HG03378 (cell line): ENCODE measurements around the gene CDH23.

Experiments
- ATAC-seq: cut with Tn5 transposase; IDR thresholded peaks from one replicate; pipeline ENCODE4 v1.9.1; 2021; ENCODE audit warnings: mild to moderate bottlenecking, moderate library complexity; ENCODE audit not compliant: unreplicated experiment

Gene CDH23

DNA sequence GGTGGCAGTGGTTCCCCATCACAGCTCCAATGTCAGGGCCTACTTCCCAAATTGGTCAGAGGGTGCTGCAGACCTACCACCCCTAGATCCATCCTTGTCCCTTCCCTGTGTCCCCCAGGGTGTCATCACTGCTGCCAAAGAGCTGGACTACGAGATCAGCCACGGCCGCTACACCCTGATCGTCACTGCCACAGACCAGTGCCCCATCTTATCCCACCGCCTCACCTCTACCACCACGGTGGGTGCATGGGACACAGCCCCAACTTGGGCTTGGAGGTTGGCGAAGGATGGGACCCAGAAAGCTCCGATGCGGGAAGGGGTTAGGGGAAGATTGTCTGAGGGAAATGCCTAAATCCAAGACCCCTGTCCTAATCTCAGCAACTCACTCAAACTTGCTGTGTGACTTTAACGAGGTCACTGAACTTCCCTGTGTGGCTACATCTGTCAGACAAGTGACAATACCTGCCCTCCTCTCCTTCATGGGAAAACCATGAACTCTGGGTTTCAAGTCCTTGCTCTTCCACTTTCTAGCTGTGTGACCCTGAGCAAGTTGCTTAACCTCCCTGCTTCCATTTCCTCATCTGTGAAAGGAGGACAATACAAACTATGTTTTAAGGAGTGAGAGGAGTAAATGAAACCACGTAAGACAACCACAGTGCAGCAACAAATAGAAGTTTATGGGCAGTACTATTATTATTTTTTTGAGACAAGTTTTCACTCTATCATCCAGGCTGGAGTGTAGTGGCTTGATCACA, 381.5 kb downstream of the CDH23 start:
- ATAC-seq, result no peak

DNA sequence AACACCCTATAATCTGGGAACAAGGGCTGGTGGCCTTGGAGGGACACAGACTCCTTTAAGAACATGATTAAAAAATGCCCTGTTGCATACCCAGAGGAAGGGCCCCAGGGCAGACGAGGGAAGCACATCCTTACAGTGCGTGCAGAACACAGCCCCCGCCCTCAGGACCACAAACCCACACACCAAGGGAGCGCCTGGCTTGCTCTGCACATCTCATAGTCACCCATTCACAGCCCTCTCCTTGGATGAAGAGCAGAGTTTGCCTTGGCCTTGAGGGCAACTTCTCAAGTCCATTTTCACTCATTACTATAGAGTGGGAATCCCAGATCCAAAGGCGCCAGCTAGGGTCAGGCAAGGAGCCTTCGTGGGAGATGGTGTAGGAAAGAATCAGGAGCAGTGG, 382.9 kb downstream of the CDH23 start:
- no peak for ATAC-seq

DNA sequence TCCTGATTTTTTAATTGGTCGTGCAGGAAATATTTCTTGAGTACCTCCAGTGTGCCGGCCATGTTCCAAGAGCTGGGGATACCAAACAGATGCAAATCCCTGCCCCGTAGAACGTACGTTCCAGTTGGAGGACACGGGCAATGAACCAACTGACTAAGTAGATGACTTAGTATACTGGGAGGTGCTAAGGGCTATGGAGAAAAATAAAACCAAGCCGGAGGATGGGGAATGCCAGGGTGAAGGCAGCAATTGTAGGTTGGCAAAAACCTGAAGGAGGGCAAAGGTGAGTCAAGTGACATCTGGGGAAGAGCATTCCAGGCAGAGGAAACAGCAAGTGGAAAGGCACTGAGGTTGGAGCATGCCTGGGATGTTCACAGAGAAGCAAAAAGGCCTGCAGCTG, 383.4 kb downstream of the CDH23 start:
- ATAC-seq, result no peak

DNA sequence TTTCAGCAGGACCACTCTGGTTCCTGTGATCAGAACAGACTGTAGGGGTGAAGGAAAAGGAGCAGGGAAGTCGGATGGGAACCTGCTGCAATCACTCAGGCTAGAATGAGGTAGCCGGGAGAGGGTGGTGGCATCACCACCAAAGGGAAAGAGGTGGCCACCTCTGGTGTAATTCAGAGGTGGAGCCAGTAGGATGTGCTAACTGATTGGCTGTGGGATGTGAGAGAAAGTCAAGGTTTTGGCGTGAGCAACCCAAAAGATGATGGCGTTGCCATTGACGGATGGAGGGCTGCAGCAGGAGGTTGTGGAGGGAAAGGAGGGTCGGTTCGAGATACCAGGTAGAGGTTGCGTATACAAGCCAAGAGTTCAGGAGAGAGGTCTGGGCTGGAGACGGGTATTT, 384.0 kb downstream of the CDH23 start:
- ATAC-seq, result no peak

DNA sequence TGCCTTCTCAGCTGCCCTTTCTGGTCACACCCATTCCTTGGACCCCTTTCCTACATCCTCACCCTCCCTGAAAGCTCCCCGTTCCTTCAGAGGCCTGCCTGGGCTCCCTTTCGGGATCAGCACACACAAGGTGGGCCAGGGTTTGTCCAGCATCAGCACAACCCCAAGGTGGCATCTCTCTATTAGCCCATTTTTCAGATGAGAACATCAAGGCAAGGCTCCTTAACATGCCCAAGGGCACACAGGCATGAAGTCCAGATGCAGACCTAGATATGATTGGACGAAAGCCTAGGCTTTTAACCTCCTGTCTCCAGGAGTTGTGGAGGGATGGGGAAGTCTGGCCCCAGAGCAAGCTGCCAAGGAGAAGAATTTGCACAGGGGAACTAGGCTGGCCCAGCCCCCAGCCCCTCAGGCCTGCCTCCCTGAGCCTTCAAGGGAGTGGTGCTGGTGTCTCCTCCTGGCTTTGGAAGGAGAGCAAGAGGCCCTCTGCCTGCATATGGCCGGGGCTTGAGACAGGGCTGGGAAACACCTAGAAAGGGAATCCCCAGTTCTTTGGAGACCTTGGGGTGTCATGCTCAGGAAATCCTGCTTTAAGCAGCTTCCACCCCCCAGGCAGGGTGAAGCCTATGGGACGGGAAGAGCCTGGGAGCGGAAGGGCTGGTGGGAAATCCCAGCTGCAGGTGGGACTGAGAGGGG, 385.6 kb downstream of the CDH23 start:
- no peak for ATAC-seq

DNA sequence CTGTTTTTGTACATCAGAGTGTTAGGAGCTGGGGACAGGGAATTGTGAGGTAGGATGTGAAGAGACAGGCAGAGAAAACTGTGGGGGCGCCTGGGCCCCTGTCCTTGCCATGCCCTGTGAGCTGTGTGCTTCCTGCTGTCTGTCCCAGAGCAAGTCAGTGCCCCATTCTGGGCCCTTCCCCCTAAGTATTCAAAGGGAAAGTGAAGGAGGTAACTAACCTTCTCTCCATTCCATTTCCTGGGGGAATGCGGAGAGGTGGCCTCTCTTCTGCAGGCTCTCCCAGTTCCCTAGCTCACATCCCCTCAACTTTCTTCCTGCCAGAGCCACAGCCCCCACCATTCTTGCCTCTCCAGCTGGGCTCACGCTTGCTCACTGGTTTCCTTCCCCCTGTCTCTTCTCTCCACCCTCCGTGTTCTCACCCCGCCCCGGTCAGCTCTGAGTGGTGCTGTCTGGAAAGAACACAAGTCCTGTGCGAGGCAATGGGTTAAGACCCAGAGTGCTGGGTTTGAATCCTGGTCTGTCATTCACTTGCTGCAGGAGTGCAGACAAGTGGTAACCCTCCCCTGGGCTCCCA, 386.3 kb downstream of the CDH23 start:
- ATAC-seq, result no peak

DNA sequence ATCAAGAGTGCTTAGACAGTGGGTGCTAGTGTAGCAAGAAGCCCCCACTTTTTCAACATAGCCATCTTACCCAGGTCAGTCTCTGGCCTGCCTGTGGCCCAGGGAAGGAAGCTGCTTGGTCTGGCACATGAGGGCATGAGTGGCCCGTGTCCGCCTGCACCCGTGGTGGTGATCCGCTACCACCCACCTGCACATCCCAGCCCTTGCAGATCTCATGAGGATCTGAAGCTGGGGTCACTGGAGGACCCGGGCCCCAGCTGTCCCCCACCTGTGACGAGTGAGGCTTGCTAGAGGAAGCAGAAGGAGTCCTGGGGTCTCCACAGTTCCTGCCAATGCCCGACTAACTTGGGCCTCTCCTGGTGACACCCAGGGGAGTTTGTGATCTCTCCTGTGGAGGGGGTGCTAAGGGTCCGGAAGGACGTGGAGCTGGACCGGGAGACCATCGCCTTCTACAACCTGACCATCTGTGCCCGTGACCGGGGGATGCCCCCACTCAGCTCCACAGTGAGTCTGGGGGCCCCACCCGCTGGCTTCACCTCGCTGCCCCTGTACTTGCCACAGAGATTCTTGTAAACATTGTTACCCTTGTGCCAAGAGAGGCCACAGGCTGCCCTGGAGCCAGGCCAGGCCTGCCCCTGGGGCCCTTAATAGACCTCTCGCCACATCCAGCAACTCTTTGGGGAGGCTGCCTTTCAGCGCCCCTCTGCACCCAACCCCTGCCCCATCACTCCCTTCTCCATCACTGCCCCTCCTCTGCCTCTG, 387.4 kb downstream of the CDH23 start:
- no peak for ATAC-seq

DNA sequence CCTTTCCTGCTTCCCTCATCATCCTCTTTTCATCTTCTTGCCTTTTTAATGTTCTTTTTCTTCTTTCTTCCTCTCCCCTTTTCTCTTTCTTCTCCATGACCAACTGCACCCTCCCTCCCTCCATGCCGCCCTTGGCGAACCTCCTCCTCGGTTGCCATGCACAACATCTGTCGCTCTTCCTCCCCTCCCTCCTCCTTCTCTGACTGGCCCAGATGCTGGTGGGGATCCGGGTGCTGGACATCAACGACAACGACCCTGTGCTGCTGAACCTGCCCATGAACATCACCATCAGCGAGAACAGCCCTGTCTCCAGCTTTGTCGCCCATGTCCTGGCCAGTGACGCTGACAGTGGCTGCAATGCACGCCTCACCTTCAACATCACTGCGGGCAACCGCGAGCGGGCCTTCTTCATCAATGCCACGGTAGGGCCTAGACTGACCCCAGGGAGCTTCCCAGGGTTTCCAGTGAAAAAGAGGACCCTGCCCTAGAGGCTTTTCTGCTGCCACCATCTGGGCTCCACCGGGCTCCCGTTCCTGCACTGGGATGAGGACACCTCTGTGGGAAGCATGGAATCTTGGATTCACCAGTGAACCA, 388.1 kb downstream of the CDH23 start:
- ATAC-seq, result no peak

DNA sequence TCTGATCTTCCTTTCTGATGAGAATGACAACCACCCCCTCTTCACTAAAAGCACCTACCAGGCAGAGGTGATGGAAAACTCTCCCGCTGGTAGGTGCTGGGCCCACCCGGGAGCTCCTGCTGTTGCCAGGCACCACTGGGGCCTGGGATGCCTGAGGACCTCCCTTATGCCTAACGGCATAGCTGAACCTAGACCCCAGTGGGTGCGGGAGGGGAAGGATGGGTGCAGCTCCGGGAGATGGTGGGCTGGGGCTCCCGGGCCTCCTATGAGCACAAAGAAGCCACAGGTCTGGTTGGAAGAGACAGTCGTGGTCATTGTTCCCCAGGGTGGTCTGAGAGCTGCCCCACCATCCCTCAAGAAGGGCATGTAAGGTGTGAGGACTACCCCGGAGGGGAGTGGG, 392.2 kb downstream of the CDH23 start:
- ATAC-seq, result no peak

DNA sequence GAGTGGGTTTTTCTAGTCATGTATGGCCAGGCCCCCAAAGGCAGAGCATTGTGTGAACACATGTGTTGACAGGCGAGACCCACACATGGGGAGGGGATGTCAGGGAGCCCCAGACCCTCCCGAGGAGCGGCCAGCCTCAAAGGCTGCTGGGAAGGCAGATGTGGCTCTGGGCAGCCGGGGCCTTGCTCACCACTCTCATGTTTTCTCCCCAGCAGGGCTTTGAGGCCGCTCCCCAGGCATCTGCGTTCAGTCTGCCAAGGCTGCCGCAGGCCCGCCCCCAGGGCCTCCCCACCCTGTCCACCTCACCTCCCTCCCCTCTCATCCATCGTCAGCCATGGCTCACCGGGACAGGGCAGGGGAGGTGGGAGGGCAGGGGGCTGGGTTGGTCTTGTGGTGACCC, 393.2 kb downstream of the CDH23 start:
- ATAC-seq, result no peak

DNA sequence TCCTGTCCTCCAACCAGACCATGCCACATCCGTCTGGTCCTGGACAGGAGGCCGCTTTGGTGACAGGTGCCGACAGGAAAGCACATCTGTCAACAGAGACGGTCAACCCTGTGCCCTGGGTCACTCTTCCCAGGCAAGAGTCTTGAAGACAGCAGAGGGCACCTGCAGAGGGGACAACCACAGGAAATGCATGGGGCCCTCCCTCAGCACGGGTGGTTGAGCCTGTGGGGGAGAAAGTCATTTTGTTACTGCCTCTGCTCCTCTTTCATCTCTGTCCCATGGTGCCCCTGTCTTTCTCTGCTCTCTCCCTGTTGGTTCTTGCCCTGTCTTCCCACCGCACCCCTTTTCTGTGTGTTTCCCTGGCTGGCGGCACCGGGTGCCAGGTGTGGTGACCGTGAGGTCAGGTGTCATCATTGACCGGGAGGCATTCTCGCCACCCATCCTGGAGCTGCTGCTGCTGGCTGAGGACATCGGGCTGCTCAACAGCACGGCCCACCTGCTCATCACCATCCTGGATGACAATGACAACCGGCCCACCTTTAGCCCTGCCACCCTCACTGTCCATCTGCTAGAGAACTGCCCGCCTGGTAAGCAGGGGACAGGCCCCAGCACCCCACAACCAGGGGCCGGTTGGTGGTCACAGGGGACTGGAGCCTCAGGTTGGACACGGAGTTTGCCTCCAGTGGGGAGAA, 394.2 kb downstream of the CDH23 start:
- ATAC-seq, result no peak

DNA sequence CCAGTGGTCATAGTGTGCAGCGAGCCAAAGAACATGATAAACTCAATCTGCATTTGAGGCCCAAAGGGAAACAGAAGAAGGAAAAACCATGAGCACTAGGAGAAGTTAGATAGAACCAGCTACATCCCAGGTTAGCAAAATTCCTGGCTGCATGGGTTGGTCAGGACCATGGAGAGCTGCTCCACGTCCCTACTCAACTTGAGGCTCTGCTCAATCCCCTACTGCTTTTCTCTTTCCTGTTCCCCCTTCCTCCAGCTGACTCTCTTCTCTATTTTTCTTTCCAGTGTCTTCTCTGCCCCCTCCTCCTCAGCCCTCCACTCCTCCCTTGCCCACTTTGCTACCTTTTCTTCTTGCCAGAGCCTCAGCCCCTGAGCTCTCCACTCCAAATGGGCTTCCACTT, 398.5 kb downstream of the CDH23 start:
- ATAC-seq, result no peak

DNA sequence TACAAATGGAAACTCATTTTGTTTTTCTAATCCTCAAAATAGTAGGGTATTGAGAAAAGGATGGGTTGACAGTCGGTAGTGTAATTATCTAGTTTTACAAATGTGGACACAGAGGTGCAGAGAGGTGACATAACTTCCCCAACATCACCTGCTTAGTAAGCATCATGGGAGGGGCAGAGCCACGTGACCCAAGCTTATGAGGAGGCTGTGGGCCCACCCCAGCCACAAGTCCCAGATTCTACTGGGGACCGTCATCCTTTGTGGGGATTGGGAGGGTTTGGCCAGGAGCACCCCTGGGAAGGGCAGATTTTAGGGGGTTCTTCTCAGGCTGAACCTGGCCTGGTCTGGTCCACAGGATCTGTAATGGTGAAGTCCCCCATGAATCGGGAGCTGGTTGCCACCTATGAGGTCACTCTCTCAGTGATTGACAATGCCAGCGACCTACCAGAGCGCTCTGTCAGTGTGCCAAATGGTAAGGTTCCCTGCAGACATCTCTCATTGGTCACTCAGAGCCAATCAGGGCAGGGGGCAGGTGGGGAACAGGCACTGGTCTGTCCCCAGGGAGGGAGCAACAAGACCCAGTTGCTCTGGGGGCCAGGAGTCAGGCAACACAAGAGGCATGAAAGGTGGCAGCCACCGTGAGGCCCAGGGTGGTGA, 400.2 kb downstream of the CDH23 start:
- ATAC-seq, result no peak

DNA sequence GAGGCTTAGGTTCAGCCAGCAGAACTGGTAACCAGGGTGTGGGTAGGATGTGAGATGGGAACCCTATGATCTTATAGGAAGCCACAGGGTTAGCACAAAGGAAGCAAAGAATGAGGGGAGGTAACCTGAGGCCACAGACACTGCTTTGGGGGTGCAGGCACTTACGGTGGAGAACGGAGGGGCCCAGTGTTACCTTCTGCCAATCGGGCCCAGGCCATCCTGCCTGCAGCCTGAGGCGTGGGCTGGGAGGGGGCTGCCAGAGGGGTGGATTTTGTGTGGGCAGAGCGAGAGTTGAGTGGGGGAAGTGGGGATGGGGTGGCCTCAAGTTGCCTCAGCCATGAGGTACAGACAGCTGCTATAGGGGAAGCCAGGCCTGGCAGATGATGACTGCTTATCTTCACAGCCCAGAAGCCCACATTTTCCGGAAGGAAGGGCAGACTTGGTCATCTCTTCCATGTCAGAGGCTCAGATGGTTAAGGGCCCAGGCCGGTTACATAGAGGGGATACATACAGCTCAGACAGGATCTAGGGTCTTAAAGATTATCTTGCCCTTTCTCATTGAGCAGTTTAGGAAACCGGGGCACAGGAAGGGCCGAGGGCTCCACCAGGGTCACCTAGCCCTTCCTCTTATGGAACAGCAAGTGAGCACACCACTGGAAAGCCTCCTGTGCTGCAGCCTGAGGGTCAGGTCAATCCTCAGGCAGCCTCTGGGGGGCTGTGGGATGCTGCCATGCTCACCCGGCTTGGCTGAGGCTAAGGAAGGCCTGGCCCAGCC, 401.0 kb downstream of the CDH23 start:
- ATAC-seq, result no peak

DNA sequence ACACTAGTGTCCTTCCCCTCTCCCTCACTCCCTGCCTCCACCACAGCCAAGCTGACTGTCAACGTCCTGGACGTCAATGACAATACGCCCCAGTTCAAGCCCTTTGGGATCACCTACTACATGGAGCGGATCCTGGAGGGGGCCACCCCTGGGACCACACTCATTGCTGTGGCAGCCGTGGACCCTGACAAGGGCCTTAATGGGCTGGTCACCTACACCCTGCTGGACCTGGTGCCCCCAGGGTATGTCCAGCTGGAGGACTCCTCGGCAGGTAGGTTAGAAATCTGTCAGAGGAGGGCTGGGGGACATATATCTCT, 401.5 kb downstream of the CDH23 start:
- ATAC-seq, result no peak

DNA sequence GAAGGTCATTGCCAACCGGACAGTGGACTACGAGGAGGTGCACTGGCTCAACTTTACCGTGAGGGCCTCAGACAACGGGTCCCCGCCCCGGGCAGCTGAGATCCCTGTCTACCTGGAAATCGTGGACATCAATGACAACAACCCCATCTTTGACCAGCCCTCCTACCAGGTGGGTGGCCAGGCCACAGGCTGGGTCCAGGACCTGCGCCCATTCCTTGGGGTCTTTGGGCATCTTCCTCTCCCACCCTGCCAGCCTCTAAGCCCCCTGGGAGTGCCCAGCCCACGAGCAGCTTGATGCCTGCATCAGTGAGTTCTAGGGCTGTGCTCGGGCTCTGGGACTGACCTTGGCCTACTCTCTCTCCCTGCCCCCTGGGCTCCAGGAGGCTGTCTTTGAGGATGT, 402.4 kb downstream of the CDH23 start:
- no peak for ATAC-seq

DNA sequence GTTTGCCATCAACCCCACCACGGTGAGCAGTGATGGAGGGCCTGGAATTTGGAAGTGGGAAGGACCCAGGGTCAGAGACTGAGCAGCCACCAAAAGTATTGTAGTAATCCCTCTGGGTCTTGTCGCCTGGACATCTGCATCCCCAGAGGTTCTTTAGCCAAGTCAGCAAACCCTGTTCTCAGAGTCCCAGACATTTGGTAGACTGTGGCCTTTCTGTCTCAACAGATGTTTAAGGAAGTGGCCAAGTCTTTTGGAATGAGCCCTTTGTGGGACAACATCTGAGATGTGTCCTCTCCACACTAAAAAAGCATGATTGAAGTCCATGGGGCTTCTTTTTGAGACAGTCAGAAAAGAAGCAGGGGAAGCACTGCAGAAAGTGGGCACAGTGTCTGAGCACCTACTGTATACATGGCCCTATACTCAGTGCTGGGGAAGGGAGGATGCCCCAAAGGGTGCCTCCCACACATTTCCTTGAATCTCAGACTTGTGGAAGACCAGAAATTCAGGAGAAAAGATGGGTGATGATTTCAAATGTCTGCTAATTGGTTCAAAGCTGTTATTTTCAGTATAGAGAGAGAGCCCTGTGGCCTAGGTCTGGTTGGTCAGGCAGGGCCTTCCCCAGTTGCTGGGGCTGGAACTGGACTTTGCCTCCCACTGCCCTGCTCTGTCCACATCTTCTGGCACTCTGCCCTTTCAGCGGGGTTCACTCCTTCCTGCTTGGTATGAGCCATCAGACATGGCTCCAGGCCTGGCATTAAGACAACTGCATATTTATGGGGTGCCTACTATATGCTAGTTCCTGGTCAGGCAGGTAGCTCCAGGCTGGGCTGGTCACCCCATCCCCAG, 403.1 kb downstream of the CDH23 start:
- no peak for ATAC-seq

DNA sequence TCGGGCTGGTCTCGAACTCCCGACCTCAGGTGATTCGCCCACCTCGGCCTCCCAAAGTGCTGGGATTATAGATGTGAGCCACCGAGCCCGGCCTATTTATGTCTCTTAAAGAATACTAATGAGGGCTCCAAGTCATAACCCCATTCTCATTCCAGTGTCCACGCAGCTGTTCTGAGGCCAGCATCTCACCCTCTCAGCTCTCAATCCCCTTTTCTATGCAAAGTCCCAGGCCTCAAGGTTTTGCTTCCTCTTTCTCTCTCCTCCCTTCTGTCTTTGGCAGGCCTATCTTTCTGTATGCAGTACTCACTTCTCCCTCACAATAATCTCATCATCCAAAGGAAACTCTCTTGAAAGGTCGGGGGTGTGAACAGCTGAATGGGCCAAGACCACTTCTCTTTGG, 404.6 kb downstream of the CDH23 start:
- peak; percentile 85 for ATAC-seq

DNA sequence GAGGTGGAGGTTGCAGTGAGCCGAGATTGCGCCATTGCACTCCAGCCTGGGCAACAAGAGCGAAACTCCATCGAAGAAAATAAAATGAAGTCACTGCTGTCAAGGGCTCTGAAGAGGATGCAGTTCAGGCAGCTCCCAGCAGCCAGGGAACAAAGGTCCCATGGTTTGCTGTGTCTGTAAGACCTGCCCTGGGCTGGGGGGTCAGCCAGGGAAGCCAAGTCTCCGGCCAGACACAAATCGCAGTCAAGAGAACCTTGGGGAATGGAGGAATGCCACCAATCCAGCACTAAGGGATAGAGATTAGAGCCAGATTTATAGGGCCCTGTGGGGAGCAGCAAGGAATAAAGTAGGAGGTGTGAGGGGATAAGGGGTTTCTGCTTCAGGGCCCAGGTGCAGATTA, 405.5 kb downstream of the CDH23 start:
- no peak for ATAC-seq
